ENCODE data around the gene TFF1.

TFF1 gene

DNA sequence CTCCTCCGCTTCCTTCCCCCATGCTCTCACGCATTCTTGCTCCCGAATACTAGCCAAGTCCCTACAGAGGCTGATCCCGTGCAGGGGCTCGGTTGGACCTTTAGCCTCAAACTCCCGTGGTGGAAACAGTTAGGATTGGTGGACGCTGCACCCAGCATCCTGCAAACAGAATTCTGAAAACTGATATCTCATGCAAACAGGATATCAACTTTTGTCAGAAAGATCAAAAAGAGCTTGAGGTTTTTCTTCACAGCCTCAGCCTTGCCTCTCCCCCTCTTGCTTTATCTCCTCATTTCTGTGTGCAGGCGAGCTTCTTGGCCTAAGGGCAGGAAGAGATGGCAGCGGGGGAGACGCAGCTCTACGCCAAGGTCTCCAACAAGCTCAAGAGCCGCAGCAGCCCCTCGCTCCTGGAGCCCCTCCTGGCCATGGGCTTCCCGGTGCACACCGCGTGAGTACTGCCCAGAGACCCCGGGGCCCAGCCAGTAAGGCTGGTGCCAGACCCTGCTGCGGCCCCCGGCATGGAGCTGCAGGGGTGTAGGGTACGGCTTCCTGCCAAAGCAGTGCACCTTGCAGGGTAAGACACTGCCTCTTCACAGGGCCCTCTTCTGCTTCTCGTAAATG lies 37.4 kb upstream of the TFF1 start, which contains the start of gene UBASH3A:
Gene UBASH3A, plus strand, starts transcription at position 292 of the 621 bp plus-strand sequence. Its CDS starts 44 bp downstream, at position 336.
- no peaks in the 10 kb centered on the region for H3K36me3 Mint-ChIP-seq (ENCODE audit: low read depth)
- no peak within 1 kb of the TSS for H3K4me3 Mint-ChIP-seq
- peaks cover 27% of the 10 kb centered on the region for H3K4me1 Mint-ChIP-seq
- TF ChIP-seq CTCF (IDR thresholded peaks at IDR 0.05), result no peak
- DNase-seq, result no peak
- peaks cover 9% of the 10 kb centered on the region for H3K27me3 Mint-ChIP-seq (ENCODE audit: low read depth, poor library complexity)
- no peak within 1 kb of the TSS for H3K27ac Mint-ChIP-seq
- no peaks in the 10 kb centered on the region for H3K9me3 Mint-ChIP-seq

GRCh38 chr21:42401820-42402251 lies 35.5 kb upstream of the TFF1 start:
- no peak for DNase-seq
- Mint-ChIP-seq H3K4me1 (peaks cover 46% of the 10 kb centered on the region), H3K27me3 (ENCODE audit: low read depth, poor library complexity) (peaks cover 9% of the 10 kb centered on the region), H3K27ac (peak overlapping the region; percentile 3), H3K4me3 (no peak overlapping the region), H3K9me3 (no peaks in the 10 kb centered on the region), H3K36me3 (ENCODE audit: low read depth) (no peaks in the 10 kb centered on the region)
- no peak for TF ChIP-seq CTCF (IDR thresholded peaks at IDR 0.05)

DNA sequence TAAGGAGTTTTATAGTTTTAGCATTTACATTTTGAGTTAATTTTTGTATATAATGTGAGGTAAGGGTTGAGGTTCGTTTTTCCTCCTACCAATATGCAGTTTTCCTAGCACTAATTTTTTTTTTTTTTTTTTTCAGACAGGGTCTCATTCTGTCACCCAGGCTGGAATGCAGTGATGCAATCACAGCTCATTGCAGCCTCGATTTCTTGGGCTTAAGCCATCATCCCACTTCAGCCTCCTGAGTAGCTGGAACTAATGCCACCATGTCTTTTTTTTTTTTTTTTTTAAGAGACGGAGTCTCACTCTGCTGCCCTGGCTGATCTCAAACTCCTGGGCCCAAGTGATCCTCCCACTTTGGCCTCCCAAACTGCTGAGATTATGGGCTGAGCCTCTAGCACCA lies 34.8 kb upstream of the TFF1 start:
- Mint-ChIP-seq H3K4me3 (no peak overlapping the region), H3K27ac (no peak overlapping the region), H3K36me3 (ENCODE audit: low read depth) (no peaks in the 10 kb centered on the region)

GRCh38 chr21:42400525-42400924 lies 34.2 kb upstream of the TFF1 start:
- Mint-ChIP-seq H3K4me3 (no peak overlapping the region), H3K27me3 (ENCODE audit: low read depth, poor library complexity) (peaks cover 5% of the 10 kb centered on the region), H3K36me3 (ENCODE audit: low read depth) (no peaks in the 10 kb centered on the region), H3K27ac (no peak overlapping the region), H3K4me1 (peaks cover 56% of the 10 kb centered on the region), H3K9me3 (no peaks in the 10 kb centered on the region)
- no peak for DNase-seq
- TF ChIP-seq CTCF (IDR thresholded peaks at IDR 0.05), result no peak

More for the DNA sequence above, 34.8 kb upstream of the TFF1 start:
- no peaks in the 10 kb centered on the region for H3K9me3 Mint-ChIP-seq
- peaks cover 53% of the 10 kb centered on the region for H3K4me1 Mint-ChIP-seq
- DNase-seq, result no peak
- H3K27me3 Mint-ChIP-seq (ENCODE audit: low read depth, poor library complexity), result peaks cover 7% of the 10 kb centered on the region
- no peak for TF ChIP-seq CTCF (IDR thresholded peaks at IDR 0.05)

DNA sequence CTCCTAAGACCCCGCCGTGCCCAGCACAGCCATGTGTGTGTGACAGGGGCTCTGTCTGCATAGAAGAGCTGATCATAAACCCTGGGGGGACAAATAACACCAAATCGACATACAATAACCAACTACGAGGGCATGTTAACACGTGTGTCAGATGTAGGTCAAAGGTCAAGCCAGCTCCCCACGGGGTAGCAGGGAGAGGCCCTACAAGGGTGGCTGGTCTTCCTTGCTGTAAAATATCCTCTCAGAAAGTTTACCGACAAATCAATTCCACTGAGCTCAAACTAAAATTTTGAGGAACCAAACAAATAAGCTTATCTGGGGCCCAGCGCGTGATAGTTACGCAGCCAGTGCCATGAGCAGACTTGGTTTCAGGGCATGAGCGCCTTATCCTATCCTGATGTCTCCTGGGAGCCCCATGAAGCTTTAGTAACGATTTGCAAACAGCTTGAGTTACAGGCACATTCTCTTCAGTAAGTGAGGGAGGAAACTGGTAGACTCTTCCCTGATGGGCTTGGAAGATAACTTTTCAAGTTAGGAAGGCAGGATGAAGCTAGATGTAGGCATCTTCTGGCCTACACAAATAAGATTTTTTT lies 32.2 kb upstream of the TFF1 start:
- no peak for TF ChIP-seq CTCF (IDR thresholded peaks at IDR 0.05)
- Mint-ChIP-seq H3K36me3 (ENCODE audit: low read depth) (no peaks in the 10 kb centered on the region), H3K9me3 (no peaks in the 10 kb centered on the region), H3K27me3 (ENCODE audit: low read depth, poor library complexity) (peaks cover 7% of the 10 kb centered on the region), H3K4me1 (peaks cover 65% of the 10 kb centered on the region), H3K27ac (peak overlapping the region; percentile 95), H3K4me3 (no peak overlapping the region)
- no peak for DNase-seq

All from nephron progenitor cell (in vitro differentiated cells).